ENCODE measurements around the gene PPP2R2C.

The PPP2R2C gene

GRCh38 chr4:6369924-6370645 is 102.3 kb downstream of the PPP2R2C start:
- Histone ChIP-seq H3K9ac (ENCODE audit: low read depth, low read length, poor library complexity, severe bottlenecking) (no peak overlapping the region), H3K4me3 (ENCODE audit: low read length, poor library complexity, severe bottlenecking) (no peak overlapping the region), H3K9me2 (replicated peaks; ENCODE audit: low read depth, low read length) (no peaks in the 10 kb centered on the region), H4K20me1 (ENCODE audit: insufficient read depth, low read length, poor library complexity, severe bottlenecking) (no peaks in the 10 kb centered on the region), H3K9me3 (ENCODE audit: insufficient read depth, low read depth, low read length) (no peaks in the 10 kb centered on the region), H2AFZ (ENCODE audit: low read length) (no peak overlapping the region), H3K27me3 (ENCODE audit: insufficient read depth, low read length, poor library complexity, severe bottlenecking) (no peaks in the 10 kb centered on the region), H3K79me2 (ENCODE audit: insufficient read depth, low read length) (no peaks in the 10 kb centered on the region), H3K36me3 (ENCODE audit: insufficient read depth, low read length) (no peaks in the 10 kb centered on the region), H3F3A (ENCODE audit: low read depth) (no peaks in the 10 kb centered on the region), H3K4me2 (ENCODE audit: low read depth, low read length, poor library complexity, severe bottlenecking) (no peak overlapping the region), H3K4me1 (ENCODE audit: insufficient read depth, low read length, poor library complexity, severe bottlenecking) (no peaks in the 10 kb centered on the region)
- no peak for TF ChIP-seq EZH2phosphoT487 (IDR thresholded peaks at IDR 0.05; ENCODE audit: borderline replicate concordance)
- TF ChIP-seq CTCF (conservative IDR thresholded peaks at IDR 0.05; ENCODE audit: low read length), result no peak

- Histone ChIP-seq H3F3A (ENCODE audit: low read depth) (no peaks in the 10 kb centered on the region), H3K4me2 (ENCODE audit: low read depth, low read length, poor library complexity, severe bottlenecking) (no peak overlapping the region), H2AFZ (ENCODE audit: low read length) (no peak overlapping the region), H3K9me2 (replicated peaks; ENCODE audit: low read depth, low read length) (no peaks in the 10 kb centered on the region), H3K4me3 (ENCODE audit: low read length, poor library complexity, severe bottlenecking) (no peak overlapping the region), H3K79me2 (ENCODE audit: insufficient read depth, low read length) (no peaks in the 10 kb centered on the region), H3K4me1 (ENCODE audit: insufficient read depth, low read length, poor library complexity, severe bottlenecking) (no peaks in the 10 kb centered on the region), H3K9ac (ENCODE audit: low read depth, low read length, poor library complexity, severe bottlenecking) (no peak overlapping the region), H3K27me3 (ENCODE audit: insufficient read depth, low read length, poor library complexity, severe bottlenecking) (no peaks in the 10 kb centered on the region), H4K20me1 (ENCODE audit: insufficient read depth, low read length, poor library complexity, severe bottlenecking) (no peaks in the 10 kb centered on the region), H3K36me3 (ENCODE audit: insufficient read depth, low read length) (no peaks in the 10 kb centered on the region), H3K9me3 (ENCODE audit: insufficient read depth, low read depth, low read length) (no peaks in the 10 kb centered on the region)
- no peak for TF ChIP-seq EZH2phosphoT487 (IDR thresholded peaks at IDR 0.05; ENCODE audit: borderline replicate concordance)
- no peak for TF ChIP-seq CTCF (conservative IDR thresholded peaks at IDR 0.05; ENCODE audit: low read length)
These were observed 102.9 kb downstream of the PPP2R2C start for GRCh38 chr4:6369511-6369910.

GRCh38 chr4:6369035-6369434 is 103.4 kb downstream of the PPP2R2C start:
- Histone ChIP-seq H3K79me2 (ENCODE audit: insufficient read depth, low read length) (no peaks in the 10 kb centered on the region), H4K20me1 (ENCODE audit: insufficient read depth, low read length, poor library complexity, severe bottlenecking) (no peaks in the 10 kb centered on the region), H3F3A (ENCODE audit: low read depth) (no peaks in the 10 kb centered on the region), H3K36me3 (ENCODE audit: insufficient read depth, low read length) (no peaks in the 10 kb centered on the region), H3K4me3 (ENCODE audit: low read length, poor library complexity, severe bottlenecking) (no peak overlapping the region), H3K4me1 (ENCODE audit: insufficient read depth, low read length, poor library complexity, severe bottlenecking) (no peaks in the 10 kb centered on the region), H3K9me2 (replicated peaks; ENCODE audit: low read depth, low read length) (no peaks in the 10 kb centered on the region), H3K4me2 (ENCODE audit: low read depth, low read length, poor library complexity, severe bottlenecking) (no peak overlapping the region), H3K9me3 (ENCODE audit: insufficient read depth, low read depth, low read length) (no peaks in the 10 kb centered on the region), H3K9ac (ENCODE audit: low read depth, low read length, poor library complexity, severe bottlenecking) (no peak overlapping the region), H2AFZ (ENCODE audit: low read length) (no peak overlapping the region), H3K27me3 (ENCODE audit: insufficient read depth, low read length, poor library complexity, severe bottlenecking) (no peaks in the 10 kb centered on the region)
- TF ChIP-seq CTCF (conservative IDR thresholded peaks at IDR 0.05; ENCODE audit: low read length), result no peak
- TF ChIP-seq EZH2phosphoT487 (IDR thresholded peaks at IDR 0.05; ENCODE audit: borderline replicate concordance), result no peak
